HepG2 (cell line): ENCODE measurements around the gene C2. TPM values are rescaled to one million over a fixed set of nuclear protein-coding genes. Genes with fewer than 3 reads are reported as not detected.

ENCODE experiments used
- DNMT3B ChIP-seq: conservative IDR thresholded peaks from 2 replicates; pipeline ENCODE4 v1.6.1; 2016; ENCODE audit warnings: missing biosample characterization, control low read depth
- DZIP1 ChIP-seq: sonication (generic); formaldehyde crosslinking; IDR thresholded peaks from 2 replicates; pipeline ENCODE4 v1.5.0; 2020; ENCODE audit warnings: mild to moderate bottlenecking, missing genetic modification reagents
- FOSL1 ChIP-seq: sonication (generic); formaldehyde crosslinking; IDR thresholded peaks from 2 replicates; pipeline ENCODE4 v1.9.0; 2021; ENCODE audit warnings: missing genetic modification reagents, borderline replicate concordance
- GZF1 ChIP-seq: sonication (generic); formaldehyde crosslinking; IDR thresholded peaks from 2 replicates; pipeline ENCODE4 v1.5.1; 2020; ENCODE audit warnings: mild to moderate bottlenecking, missing genetic modification reagents
- ISX ChIP-seq: sonication (generic); formaldehyde crosslinking; conservative IDR thresholded peaks from 2 replicates; pipeline ENCODE4 v1.5.0; 2020; ENCODE audit warnings: missing genetic modification reagents
- KLF11 ChIP-seq: IDR thresholded peaks from 2 replicates; pipeline ENCODE4 v1.6.1; 2016; ENCODE audit warnings: missing compliant biosample characterization
- KMT2B ChIP-seq: IDR thresholded peaks from 2 replicates; pipeline ENCODE4 v1.6.1; 2016; ENCODE audit warnings: missing genetic modification reagents, missing compliant biosample characterization
- MXD1 ChIP-seq: sonication (generic); formaldehyde crosslinking; IDR thresholded peaks from 2 replicates; pipeline ENCODE4 v1.4.0; 2020; ENCODE audit warnings: mild to moderate bottlenecking, missing genetic modification reagents
- PAX8 ChIP-seq: sonication (generic); formaldehyde crosslinking; IDR thresholded peaks from 2 replicates; pipeline ENCODE4 v1.8.0; 2022; ENCODE audit warnings: mild to moderate bottlenecking, missing genetic modification reagents, borderline replicate concordance
- PCBP2 ChIP-seq: fragments of 200-400 bp; formaldehyde crosslinking; optimal IDR thresholded peaks from 2 replicates; pipeline ENCODE3; 2018; ENCODE audit warnings: low read length, low read depth; ENCODE audit not compliant: poor library complexity, severe bottlenecking
- PHB2 ChIP-seq: fragments of 450-650 bp; IDR thresholded peaks from 2 replicates; pipeline ENCODE4 v1.6.1; 2018; ENCODE audit not compliant: partially characterized antibody
- PHF5A ChIP-seq: IDR thresholded peaks from one replicate; pipeline ENCODE4 v1.6.1; 2018; ENCODE audit warnings: low read depth, missing genetic modification reagents; ENCODE audit not compliant: unreplicated experiment
- RBM39 ChIP-seq: fragments of 200-400 bp; formaldehyde crosslinking; IDR thresholded peaks from one replicate; pipeline ENCODE4 v1.6.1; 2018; ENCODE audit warnings: antibody characterized with exemption, mild to moderate bottlenecking, low read depth, low read length; ENCODE audit not compliant: poor library complexity, severe bottlenecking
- SNAPC5 ChIP-seq: sonication (generic); formaldehyde crosslinking; IDR thresholded peaks from 2 replicates; pipeline ENCODE4 v1.8.1; 2023; ENCODE audit warnings: mild to moderate bottlenecking, missing genetic modification reagents, borderline replicate concordance
- TFE3 ChIP-seq: IDR thresholded peaks from 2 replicates; pipeline ENCODE4 v1.6.1; 2016
- ZGPAT ChIP-seq: IDR thresholded peaks from 2 replicates; pipeline ENCODE4 v1.6.1; 2016; ENCODE audit warnings: mild to moderate bottlenecking
- ZNF280D ChIP-seq: sonication (generic); formaldehyde crosslinking; IDR thresholded peaks from 2 replicates; pipeline ENCODE4 v1.5.1; 2020; ENCODE audit warnings: mild to moderate bottlenecking, missing genetic modification reagents
- polyA plus RNA-seq, 8 experiments: library from polyadenylated mRNA; depleted of rRNA in 3 of 8; stranded (reverse) in 7 of 8; unstranded in 1 of 8; fragments of >200 nt; fragmentation: Illumina TruSeq in 4 of 8; extraction: Trizol in 4 of 8; gene quantifications; 2 replicates each; pipeline versions ENCODE4 v1.2.1 to v1.2.3, GENCODE V29; 2011 to 2016; ENCODE audit warnings: low read depth in 4 of 8, missing spikeins in 1 of 8, mixed read lengths in 1 of 8; ENCODE audit not compliant: insufficient read depth in 1 of 8
- total RNA-seq, 5 experiments: library from RNA; depleted of rRNA; stranded (reverse); fragments of >200 nt; fragmentation: Illumina TruSeq; extraction: Trizol; gene quantifications; 2 replicates each; pipeline ENCODE4 v1.2.3, GENCODE V29; 2016; ENCODE audit warnings: low read depth in 1 of 5

C2 gene
- total and polyA plus RNA-seq, 2 of the 13 experiments (the other 11 are each of a cell fraction or from before 2014, with no cell fraction given): 165 to 307 TPM

- TF ChIP-seq PHB2 (no peak), FOSL1 (CRISPR knock-in tag) (no peak; the same call in 1 of the 2 replicates), KMT2B (CRISPR knock-in tag) (peak; percentile 63; the same call in 1 of the 2 replicates), PCBP2 (no peak), SNAPC5 (CRISPR knock-in tag) (no peak), KLF11 (CRISPR knock-in tag) (peak; percentile 22; the same call in 1 of the 2 replicates), TFE3 (peak; percentile 29), DNMT3B (CRISPR knock-in tag) (peak; percentile 77; the same call in 1 of the 2 replicates), ISX (no peak), GZF1 (no peak; the same call in 1 of the 2 replicates), RBM39 (peak; percentile 59), ZNF280D (peak; percentile 66; the same call in 1 of the 2 replicates), DZIP1 (CRISPR knock-in tag) (no peak), ZGPAT (peak; percentile 96), MXD1 (CRISPR knock-in tag) (peak; percentile 89; the same call in 1 of the 2 replicates), PHF5A (CRISPR knock-in tag) (peak; percentile 90), PAX8 (no peak)
Observed at GRCh38 chr6:31945507-31946369, 18.2 kb downstream of the C2 start, which contains the start of gene CFB (continued).
